ENCODE results near the gene OR2J2.
"Not testable (repeated sequence)": the region's sequence is repeated elsewhere in the genome, so short reads cannot be mapped to it uniquely, and the experiment has no call there.

- not testable (repeated sequence) for TF ChIP-seq POLR2A (IDR thresholded peaks at IDR 0.05)
- TF ChIP-seq, protein P1, sequence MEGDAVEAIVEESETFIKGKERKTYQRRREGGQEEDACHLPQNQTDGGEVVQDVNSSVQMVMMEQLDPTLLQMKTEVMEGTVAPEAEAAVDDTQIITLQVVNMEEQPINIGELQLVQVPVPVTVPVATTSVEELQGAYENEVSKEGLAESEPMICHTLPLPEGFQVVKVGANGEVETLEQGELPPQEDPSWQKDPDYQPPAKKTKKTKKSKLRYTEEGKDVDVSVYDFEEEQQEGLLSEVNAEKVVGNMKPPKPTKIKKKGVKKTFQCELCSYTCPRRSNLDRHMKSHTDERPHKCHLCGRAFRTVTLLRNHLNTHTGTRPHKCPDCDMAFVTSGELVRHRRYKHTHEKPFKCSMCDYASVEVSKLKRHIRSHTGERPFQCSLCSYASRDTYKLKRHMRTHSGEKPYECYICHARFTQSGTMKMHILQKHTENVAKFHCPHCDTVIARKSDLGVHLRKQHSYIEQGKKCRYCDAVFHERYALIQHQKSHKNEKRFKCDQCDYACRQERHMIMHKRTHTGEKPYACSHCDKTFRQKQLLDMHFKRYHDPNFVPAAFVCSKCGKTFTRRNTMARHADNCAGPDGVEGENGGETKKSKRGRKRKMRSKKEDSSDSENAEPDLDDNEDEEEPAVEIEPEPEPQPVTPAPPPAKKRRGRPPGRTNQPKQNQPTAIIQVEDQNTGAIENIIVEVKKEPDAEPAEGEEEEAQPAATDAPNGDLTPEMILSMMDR (IDR thresholded peaks at IDR 0.05), result not testable (repeated sequence)
Measured at GRCh38 chr6:29165571-29165970, 5.1 kb upstream of the OR2J2 start.
